Stimulated activated CD8-positive, alpha-beta memory T cell treated with anti-CD3 and anti-CD28 coated beads, Interleukin-7, amount 100 ng/mL, for 24 hours (primary cell): ENCODE data around the gene TCIRG1.

Source experiments
- DNase-seq: peaks from one replicate; pipeline ENCODE4 v3.0.0-alpha.2; 2020; ENCODE audit warnings: low read depth

The TCIRG1 gene

DNA sequence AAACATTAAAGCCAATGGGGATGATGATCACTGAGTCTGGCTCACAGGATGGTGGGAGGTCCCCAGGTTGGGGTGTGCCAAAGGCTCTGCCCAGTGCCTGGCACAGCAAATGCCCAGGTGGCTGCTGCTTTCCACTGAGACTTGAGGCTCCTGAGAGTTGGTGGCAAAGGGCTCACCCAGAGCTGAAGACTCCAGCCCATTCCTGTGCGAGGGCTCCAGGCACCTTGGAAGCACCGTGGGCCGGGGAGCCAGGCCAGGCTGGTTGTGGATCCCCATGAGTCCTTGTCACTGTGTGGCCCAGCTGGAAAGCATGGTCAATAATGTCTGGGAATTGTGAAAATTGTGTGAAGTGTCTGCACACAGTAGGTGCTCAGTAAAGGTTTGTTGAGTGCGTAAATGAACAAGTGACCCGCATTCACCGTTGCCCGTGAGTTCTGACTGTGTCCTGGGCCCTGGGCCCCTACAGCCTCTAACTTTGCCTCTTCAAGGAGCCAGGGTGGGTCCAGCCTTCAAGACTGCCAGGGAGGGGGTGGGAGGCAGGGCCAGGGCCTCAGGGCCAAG is 32.1 kb upstream of the TCIRG1 start:
- DNase-seq = no peak

DNA sequence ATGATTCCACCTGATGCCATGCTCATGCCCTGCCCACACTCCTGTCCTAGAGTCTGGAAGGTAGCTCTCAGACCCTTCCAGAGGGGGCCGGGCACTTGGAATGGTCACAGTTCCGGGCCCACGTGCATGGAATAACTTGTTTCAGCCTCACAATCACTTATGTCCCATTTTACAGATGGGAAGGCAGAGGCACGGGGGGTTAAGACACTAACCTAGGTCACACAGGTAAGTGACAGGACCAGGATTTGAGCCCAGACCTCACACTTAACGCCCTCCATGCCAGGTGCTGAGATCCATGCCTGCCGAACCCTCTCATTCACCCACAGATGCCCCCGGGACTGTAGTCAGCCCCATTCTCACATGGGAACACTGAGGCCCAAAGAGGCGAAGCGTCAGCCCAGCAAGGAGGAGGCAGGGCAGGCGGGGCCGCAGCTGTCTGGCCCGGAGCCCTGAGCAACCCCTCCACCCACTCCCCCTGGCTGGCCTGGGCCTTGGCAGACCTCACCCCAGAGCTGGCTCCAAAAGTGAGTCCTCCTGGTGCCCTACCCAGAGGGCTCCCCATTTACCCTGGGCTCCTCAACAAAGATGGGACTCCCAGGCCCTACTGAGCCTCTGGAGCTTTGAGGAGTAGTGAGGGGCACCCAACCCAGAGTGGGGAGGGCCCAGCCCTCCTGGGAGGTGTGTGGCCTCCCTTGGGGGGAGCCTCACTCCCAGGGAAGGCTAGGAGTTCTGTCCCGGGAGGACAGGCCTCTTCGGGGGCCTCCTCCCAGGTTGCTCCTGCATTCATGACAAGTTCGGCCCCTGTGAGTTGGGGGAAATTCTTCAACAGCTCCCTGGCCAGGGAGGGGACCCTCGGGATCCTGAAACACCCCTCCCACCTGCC is 31.1 kb upstream of the TCIRG1 start:
- DNase-seq = no peak

DNA sequence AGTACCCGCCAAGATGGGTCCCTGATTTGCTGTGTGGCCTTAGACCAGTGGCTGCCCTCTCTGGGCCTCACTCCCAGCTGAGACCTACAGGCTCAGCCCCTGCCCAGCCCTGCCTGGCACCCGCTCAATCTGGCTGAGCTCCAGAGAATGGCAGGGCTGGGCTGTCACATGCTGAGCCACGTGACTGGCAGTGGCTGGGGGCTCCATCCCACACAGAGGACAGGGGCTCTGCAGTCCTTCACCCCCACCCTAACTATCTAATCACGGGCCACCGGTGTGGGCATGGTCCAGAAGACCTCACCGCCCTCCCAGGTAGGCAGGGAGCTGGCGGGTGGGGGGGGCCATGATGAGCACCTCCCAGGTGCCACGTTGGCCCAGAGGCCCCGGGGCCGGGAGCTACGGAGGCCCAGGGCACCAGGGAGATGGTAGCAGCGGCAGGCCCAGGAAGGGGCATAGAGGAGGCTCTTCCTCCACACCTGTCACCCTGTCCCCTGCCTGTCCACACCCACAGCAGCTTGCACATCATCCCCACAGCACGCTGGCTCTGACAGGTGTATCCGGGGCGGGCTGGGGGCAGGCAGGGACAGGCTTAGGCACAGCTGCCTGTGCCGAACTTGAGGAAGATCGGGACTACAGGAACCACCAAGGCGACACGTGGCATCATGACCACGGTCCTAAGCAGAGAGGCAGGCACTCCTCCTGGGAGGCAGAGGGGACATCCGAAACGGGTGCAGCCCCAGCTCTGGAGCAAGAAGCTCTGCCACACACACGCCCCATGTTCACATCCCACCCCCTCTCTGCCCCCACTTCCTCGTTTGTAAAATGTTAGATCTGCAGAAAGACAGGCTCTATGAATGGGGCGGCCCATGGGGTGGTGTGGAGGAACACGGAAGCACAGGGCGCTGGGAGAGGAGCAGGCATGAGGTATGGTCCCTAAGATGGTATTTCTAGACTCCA is 30.2 kb upstream of the TCIRG1 start:
- no peak for DNase-seq

DNA sequence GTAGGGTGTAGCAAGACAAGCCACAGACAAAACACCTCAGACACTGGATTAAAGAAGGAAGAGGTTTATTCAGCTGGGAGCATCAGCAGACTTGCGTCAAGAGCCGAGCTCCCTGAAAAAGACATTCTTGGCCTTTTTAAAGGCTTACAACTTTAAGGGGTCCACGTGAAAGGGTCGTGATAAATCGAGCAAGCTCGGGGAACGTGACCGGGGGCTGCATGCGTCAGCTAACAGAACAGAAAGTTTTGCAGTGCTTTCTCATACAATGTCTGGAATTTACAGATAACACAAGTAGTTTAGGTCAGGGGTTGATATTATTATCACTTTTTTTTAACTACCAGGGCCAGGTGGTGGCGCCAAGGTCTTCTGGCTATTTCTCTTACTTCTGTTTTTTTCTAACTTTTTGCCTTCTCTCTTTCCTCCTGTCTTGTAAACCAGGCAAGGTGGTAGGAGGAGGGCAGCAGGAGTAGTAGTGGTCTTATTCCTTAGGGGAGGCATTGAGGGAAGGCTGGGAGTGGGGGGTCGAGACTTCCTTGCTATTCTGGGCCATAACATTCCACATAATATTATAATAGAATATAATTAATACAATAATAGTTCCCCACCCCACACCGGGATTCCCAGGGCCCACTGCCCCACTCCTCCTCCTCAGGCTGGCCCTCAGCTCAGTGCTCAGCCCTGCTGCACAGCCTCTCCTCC is 29.3 kb upstream of the TCIRG1 start:
- DNase-seq = no peak

DNA sequence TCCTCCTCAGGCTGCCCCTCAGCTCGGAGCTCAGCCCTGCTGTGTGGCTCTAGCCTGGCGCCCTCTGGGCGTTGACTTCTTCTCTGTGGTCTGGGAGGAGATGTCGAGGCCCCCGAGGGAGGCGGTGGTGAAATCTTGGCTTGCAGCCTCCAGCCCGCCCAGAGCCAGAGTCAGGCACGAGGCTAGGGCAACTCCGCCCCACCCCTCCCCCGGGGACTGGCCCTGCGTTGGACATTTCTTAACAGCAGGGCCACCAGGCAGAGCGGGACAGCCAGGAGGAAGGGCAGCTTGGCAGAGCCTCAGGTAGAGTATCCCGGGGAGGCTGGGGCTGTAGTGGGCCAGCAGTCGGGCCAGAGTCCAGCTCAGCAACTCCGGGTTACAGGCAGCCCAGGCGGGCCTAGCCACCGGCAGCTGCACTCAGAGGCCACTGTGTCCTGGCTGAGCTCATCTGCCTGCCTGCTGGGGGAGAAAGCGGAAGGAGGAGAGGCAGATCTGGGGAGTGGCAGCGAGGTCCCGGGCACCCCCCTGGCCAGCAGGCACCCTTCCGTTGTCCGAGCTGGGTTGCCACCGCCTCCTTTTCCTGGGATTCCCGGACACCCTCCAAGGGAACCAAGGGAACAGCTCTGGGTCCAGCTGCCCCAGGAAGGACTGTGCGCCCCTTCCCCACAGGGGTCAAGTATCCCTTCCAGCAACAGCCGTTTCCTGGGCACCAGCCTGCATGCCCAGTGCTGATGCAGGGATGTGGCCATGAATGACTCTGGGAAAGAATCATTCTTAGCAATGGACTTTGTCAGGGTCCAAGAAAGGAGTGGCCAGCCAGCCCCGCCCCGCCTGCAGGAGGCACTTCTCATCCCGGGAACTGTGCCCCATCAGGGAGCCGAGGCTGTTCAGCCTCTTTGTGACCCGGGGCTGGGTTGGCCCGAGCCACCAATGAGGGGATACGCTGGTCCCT is 28.5 kb upstream of the TCIRG1 start, which contains the start of gene ALDH3B1:
ALDH3B1 (plus strand) TSS at position 238 of the 952 bp plus-strand sequence. CDS start 4,971 bp downstream, outside the sequence.
- DNase-seq = no peak

DNA sequence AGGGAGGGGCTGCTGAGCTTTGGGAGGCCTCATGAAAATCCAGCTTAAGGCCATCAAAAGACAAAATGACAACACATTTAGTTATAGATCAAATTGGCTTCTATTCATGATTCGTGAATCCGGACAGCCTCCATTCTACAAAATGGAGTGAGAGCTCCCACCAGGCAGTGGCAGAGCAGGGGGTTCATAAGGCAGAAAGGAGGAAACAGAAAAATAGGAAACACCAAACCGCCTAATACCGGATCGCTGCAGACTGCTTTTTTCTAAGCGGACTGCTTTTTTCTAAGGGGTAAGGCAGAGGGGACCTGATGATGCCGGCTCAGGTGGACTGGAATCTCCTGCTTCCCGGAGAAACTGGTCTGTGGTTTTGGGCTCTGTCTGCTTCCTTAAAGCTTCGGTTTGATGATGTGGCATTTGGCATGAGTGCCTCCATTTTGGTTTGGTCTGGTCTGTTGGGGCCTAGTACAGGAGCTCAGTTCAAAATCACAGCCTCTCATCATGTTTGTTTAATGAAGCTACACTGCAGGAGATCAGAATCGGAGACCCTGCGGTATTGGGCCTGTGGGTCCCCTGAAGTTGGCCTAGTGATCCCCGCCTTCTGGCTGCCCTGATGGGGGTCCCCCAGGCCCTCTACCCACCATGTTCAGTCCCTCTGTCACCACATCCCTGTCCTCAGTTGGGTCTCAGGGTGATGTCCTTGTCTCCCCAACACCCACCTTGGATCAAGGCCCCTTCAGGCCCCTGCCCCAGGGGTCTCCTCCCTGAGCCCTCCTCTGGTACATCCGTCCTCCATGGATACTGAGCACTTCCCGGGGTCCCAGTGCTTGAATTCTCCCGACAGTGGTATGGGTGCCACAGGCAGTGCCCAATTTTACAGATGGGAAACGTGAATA is 27.5 kb upstream of the TCIRG1 start:
- no peak for DNase-seq

DNA sequence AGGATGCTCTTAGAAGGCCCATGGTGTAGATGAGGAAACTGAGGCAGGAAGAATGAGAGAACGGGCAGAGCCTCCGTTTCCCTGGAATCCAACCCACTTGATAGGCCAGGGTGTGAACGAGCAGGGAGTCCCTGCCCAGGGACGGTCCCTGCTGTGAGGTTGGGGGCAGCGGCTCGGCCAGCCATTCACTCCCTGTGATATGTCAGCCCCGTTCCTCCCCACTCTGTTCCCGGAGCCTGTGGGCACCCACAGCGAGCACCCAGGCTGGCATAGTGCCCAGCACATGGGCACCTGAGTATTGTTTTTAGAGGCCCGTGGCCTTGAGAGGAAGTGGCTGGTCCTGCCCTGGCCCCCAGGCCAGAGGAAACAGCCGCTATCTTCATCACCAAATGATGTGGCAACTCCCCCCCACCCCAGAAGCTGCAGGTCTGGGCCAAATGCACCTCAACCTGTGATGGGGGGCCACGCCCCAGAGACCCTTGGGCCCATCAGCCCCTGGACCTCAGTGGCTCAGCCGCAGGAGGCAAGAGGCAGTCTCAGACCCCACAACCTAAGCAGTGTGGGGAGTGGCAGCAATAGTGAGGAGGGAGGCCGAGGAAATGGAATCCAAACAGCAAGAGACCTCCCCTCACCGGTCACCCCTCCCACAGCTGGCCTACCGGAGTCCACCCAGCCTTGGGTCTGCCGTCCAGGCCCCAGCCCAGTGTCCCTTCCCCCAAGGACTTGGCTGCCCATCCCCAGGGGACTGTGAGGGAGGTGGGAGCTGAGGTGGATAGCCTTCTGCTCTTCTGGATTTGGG is 26.6 kb upstream of the TCIRG1 start:
- DNase-seq = no peak

DNA sequence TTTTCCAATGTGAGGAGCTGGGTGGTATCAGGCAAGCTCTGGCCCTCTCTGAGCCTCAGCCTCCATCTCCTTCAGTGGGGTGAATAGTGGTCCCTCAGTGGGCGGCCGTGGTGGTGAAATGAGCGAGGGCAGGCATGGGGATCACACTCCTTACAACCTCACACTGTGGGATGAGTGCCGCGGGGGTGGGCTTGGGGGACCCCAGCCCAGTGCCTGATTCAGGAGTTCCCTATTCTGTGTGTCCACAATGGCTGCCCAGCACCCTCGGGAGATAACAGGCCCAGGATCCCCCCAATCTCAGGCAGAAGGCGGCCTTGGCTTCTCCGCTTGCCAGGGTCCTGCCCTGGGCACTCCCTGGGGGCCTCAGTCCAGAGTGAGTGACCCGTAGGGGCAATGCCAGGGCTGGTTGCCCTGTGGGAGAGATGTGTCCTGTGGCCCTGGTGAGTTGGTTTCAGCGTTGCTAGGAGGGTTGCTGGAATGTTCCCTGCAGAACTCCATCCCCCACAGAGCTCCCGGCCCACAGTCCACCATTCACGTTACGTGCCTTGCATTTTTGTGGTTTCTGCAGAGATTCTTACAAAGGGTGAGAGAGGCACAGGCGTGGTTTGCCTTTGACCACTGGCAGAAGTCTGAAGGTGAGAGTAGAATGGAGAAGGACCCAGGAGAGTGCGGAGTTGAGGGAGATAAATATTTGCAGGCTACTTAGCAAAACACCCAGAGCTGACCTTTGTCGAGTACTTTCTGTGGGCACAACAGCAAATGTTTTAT is 25.8 kb upstream of the TCIRG1 start:
- no peak for DNase-seq

DNA sequence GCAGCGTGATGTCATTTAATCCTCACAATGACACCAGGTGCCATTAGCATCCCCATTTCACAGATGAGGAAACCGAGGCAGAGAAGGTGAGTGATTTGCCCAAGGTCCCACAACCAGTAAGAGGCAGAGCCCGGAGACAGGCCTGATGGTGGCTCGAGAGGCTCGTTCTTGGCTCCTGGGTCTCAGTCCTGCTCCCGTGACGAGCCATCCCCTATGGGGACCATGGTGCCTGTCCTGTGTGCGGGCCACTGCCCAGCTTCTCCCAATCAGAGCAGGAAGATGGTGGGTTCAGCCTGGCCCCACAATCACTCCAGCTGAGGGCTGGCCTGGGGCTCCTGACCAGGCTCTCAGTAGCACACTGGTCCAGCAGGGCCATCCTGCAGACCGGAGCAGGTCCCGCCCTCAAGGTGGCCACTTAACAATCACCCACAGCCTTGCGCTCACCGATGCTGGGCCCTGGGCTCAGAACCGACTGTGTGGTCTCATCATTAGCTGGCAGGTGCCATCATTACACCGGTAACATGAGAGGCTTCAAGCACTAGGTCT is 25.1 kb upstream of the TCIRG1 start:
- no peak for DNase-seq

DNA sequence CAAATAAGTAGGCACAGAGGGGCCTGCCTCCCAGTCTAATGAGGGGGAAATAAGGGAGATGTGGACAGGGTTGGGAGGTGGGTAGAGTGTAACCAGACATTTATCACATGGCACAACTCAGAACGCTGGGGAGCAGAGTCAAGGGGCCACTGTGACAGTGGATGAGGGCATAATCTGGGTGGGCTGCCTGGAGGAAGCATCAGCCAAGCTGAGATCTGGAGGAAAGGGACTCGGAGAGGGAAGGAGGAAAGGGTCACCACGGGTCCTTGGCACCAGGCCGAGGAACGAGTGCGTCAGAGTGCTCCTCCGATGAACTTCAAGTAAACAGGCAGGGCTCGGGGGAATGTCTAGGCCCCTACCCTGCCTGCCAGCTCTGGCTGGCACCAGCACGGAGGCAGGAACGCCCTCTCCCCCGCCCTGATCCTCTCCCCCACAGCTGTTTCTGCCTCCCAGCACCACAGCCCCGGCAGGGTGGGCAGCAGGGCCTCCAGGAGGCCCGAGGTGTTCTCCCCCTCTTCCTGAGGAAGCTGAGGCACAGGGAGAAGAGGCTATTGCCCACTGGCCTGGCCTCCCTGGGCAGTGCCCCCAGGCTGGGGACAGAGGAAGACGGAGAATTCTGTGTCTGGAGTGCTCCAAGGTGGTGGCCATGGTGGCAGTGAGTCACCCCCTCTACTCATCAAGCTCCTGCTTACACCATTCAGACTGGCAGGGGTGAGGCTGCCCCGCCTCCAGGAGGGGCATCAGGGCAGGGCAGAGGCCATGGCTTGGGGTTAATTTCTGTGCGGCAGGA is 24.5 kb upstream of the TCIRG1 start:
- DNase-seq = no peak

DNA sequence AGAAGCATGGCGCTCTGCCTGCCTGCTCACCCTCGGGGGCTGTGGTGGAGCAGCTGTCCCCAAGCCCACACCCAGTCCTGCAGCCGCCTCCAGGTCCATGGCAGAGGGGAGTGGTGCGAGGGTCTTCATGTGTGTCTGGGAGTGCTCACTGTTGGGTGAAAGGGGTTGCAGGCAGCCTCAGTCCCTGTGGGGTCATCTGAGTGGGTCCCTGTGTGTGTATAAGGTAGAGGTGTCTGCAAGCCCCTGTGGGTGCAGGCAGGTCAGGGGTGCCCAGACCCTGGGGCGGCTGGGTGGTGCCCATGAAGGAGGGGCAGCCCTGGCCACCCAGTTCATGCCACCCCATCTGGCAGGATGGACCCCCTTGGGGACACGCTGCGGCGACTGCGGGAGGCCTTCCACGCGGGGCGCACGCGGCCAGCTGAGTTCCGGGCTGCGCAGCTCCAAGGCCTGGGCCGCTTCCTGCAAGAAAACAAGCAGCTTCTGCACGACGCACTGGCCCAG is 23.8 kb upstream of the TCIRG1 start:
- no peak for DNase-seq

DNA sequence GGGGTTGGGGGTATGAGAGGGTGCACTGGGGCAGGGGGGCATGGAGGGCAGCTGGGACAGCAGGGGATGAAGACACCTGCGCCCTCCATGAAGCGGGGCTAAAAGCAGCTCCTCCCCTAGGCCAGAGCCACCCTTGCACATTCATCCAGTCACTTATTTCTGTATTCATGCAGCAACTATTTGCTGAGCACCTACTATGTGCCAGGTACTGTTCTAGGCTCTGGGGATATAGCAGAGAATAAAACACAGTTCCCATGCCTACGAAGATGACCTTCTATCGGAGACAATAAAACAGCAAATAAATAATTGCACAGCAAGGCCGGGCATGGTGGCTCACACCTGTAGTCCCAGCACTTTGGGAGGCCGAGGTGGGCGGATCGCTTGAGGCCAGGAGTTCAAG is 23.4 kb upstream of the TCIRG1 start:
- DNase-seq = no peak

DNA sequence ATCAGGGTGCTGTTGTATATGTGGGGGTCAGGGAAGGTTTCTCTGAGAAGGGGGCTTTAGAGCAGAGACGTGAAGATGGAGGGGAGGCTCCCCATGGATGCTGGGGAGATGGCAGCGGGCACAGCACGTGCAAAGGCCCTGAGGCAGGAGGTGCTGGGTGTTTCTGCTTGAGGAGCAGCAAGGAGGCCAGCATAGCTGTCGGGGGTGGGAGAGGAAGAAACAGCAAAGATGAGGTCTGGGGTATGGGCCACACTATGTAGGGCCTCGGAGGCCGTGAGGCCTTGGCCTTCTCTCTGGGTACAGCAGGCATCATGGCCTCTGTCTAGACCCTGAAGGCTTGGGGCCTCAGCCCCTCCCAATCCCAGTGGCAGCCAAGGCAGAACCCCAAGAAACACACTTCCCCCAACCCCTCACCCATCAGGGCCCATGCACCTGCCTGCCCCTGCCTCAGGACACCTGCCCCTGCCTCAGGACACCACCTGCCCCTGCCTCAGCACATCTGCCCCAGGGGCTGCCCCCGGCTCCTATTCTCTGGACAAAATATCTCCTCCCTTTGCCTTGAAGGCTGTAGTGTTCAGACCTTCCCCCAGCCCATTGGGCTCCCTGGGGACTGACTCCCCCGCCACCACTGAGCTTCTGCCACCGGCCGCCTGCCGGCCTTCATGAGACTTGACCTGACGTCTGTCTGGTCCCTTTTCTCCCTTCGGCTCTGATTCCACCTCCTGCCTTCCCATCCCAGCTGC is 22.5 kb upstream of the TCIRG1 start:
- DNase-seq = no peak

DNA sequence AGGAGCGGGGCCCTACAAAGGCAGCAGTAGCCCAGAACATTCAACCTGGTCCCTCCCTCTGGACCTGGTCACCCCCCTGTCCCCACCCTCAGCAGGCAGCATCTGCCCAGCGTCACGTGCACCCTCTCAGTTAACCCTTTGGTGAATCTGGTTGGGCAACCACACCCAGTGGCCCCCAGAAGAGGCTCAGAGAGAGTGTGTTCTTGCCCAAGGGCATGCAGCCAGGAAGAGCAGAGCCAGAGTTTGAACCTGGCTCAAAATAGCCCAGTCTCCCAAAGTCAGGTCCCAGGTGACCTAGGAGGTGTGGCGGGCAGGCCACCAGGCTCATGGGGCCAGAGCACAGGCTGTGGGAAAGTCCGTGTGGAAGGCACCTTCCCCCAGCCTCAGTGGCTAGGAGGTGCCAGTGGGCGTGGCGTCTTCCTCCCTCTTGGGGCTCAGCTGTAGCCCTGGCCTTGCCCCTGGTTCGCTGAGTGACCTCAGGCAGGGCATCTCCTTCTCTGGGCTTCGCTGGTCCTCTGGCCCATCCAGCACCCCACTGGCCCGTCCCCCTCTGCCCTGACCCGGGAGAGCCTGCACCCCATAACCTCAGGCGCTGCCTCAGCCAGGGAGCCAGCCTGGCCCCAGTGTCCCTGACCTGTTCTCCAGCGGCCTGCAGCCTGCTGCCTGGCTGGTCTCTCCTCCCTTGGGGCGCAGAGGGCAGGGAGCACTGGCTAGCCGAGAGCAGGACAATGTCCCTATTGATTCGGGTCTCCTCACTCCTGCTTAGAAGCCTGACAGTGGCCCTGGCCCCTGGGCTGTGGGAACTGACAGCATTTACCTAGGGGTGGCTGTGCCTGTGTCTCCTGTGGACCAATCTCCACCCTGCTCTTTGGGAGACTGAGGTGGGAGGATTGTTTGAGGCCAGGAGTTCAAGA is 21.7 kb upstream of the TCIRG1 start:
- DNase-seq = no peak
